ENCODE data around the gene KLK1. TPM values are rescaled to one million over a fixed set of nuclear protein-coding genes. Genes with fewer than 3 reads are reported as not detected.
A peak's percentile ranks its signal among the peaks of the same experiment; 100 is the strongest.

KLK1 gene
- total RNA-seq, 1 donor from 2014 or later: 5.0 TPM

DNA sequence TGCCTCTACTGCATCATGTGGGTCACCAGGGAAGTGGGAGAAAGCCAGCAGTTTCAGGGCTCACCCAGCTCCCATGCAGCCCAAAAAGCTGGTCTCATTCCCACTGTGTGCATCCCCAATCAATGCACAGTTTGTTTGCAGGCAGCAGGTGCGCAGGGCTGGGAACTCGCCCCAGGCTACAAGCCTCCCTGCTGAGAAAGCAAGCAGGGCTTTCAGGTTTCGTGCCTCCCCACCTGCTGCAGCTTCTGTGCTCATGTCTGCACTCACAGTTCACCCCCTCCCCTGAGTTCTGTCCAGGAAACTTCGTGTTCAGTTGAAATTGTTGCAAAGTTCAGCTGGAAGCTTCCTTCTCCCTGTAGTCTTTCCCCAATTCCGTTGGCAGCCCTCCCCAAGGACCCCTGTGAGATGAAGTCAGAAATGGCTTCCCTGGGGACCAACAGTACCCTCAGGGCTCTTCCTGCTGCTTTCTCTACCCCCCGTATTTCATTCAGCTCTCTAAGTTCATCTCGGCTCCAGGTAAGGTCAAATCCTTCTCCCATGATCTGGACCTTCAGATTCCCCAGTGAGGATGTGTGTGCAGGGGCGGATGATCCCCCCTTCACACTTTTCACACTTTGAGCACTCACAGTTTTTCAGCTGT is 20.8 kb upstream of the KLK1 start:
- no peak for DNase-seq (ENCODE audit: low read depth)
- TF ChIP-seq, protein P1, sequence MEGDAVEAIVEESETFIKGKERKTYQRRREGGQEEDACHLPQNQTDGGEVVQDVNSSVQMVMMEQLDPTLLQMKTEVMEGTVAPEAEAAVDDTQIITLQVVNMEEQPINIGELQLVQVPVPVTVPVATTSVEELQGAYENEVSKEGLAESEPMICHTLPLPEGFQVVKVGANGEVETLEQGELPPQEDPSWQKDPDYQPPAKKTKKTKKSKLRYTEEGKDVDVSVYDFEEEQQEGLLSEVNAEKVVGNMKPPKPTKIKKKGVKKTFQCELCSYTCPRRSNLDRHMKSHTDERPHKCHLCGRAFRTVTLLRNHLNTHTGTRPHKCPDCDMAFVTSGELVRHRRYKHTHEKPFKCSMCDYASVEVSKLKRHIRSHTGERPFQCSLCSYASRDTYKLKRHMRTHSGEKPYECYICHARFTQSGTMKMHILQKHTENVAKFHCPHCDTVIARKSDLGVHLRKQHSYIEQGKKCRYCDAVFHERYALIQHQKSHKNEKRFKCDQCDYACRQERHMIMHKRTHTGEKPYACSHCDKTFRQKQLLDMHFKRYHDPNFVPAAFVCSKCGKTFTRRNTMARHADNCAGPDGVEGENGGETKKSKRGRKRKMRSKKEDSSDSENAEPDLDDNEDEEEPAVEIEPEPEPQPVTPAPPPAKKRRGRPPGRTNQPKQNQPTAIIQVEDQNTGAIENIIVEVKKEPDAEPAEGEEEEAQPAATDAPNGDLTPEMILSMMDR (conservative IDR thresholded peaks at IDR 0.05; ENCODE audit: low read depth, low read length): no peak
- no peak overlapping the region for H3K4me3 ChIP-seq (ENCODE audit: low read depth, low read length)

DNA sequence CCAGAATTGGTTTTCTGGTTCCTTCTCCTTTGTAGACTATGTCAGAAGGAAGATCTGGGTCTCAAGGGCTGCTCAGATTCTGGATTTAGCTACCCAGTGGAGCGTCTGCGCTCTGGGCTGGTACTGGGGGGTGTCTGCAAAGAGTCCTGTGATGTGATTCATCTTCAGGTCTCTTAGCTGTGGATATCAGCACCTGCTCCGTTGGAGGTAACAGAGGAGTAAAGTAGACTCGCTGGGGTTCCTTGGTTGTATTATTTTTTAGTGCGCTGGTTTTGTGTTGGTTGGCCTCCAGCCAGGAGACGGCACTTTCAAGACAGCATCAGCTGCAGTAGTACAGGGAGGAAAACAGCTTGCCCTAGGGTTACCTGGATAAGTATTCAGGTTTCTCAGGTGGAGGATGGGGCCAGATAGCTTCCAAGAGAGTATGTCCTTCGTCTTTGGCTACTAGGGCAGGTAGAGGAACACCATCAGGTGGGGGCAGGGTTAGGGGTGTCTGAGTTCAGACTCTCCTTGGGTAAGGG is 20.2 kb upstream of the KLK1 start:
- TF ChIP-seq, protein P1 (conservative IDR thresholded peaks at IDR 0.05; ENCODE audit: low read depth, low read length): no peak
- no peak overlapping the region for H3K4me3 ChIP-seq (ENCODE audit: low read depth, low read length)
- no peak for DNase-seq (ENCODE audit: low read depth)

DNA sequence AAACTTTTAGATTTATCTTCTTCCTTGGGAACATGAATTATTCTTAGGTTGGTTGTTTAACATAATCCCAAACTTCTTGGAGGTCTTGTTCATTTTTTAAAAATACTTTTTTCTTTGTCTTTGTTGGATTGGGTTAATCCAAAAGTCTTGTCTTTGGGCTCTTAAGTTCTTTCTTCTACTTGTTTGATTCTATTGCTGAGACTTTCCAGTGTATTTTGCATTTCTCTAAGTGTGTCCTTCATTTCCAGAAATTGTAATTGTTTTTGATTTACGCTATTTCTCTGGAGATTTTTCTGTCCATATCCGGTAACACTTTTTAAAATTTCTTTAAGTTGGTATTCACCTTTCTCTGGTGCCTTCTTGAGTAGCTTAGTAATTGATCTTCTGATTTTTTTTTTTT is 19.6 kb upstream of the KLK1 start:
- DNase-seq (ENCODE audit: low read depth): no peak
- TF ChIP-seq, protein P1 (conservative IDR thresholded peaks at IDR 0.05; ENCODE audit: low read depth, low read length): no peak
- no peak overlapping the region for H3K4me3 ChIP-seq (ENCODE audit: low read depth, low read length)

DNA sequence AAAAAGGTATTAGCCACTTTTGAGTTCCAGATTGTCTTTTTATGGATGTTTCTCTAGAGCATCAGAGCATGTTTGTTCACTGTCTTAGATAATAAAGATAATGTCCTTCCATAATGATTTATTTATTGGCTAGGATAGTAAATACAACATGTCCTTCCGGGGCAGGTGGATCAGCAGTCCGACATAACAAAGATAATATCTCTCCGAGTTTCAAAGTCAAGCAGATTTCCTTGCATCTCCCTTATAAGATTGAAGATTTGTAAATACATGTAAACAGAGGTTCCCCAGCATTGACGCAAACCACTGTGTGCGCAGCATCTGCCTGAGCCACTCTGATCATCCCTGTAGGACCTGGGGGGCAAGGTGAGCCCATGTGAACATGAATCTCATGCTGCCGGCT is 18.5 kb upstream of the KLK1 start:
- no peak for DNase-seq (ENCODE audit: low read depth)
- TF ChIP-seq, protein P1 (conservative IDR thresholded peaks at IDR 0.05; ENCODE audit: low read depth, low read length): no peak
- no peak overlapping the region for H3K4me3 ChIP-seq (ENCODE audit: low read depth, low read length)

DNA sequence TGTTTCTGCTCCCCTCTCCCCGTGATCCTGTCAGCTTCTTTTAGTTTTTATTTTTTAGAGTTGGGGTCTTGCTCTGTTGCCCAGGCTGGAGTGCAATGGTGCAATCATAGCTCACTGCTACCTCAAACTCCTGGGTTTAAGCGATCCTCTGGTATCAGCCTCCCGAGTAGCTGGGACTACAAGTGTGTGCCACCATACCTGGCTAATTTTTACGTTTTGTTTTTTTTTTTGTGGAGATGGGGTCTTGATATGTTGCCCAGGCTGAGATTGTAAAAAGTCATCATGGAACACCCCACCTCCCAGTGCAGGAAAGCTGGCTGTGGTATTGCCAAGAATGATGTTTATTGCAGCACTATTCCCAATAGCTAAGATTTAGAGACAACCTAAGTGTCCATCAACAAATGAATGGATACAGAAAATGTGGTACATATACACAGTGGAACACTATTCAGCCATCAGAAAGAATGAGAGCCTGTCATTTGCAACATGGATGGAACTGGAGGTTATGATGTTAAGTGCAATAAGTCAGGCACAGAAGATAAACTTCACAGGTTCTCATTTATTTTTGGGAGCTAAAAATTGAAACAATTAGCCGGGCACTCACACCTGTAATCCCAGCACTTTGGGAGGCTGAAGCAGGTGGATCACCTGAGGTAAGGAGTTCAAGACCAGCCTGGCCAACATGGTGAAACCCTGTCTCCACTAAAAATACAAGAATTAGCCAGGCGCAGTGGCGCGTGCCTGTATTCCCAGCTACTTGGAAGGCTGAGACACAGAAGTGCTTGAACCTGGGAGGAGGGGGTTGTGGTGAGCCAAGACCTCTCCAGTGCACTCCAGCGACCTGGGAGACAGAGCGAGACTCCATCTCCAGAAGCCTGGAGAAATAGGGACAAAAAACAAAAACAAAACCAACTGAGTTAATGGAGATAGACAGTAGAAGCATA is 16.4 kb upstream of the KLK1 start:
- DNase-seq (ENCODE audit: low read depth): no peak
- TF ChIP-seq, protein P1 (conservative IDR thresholded peaks at IDR 0.05; ENCODE audit: low read depth, low read length): no peak
- H3K4me3 ChIP-seq (ENCODE audit: low read depth, low read length): no peak overlapping the region

DNA sequence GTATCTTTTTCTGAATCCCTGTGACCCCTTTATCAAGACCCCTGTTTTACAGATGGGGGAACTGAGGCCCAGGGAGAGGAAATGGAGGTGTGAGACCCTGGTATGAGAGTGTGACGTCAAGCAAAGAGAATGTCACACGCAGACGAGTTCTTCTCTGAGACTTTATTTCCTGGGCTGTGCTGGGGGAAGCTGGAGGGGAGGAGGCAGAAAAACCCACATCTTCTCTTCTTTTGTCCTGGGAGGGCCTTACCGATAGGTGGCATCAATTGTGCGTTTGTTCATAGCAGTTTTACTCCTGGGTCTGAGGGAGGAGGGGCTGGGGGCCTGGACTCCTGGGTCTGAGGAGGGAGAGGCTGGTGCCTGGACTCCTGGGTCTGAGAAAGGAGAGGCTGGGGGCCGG is 14.7 kb upstream of the KLK1 start:
- no peak for DNase-seq (ENCODE audit: low read depth)
- TF ChIP-seq, protein P1 (conservative IDR thresholded peaks at IDR 0.05; ENCODE audit: low read depth, low read length): peak; percentile 37
- no peak overlapping the region for H3K4me3 ChIP-seq (ENCODE audit: low read depth, low read length)
